Lower leg skin (tissue), 4 donors: ENCODE data around the gene TKFC. TPM values are rescaled to one million over a fixed set of nuclear protein-coding genes. Genes with fewer than 3 reads are reported as not detected.
A peak's percentile ranks its signal among the peaks of the same experiment; 100 is the strongest.

Experiments used
- DNase-seq, 2 donors: peaks; one replicate each; pipeline ENCODE4 v3.0.0-alpha.2; 2019; ENCODE audit warnings: low spot score in 2 of 2
- H3K4me3 ChIP-seq: fragments of 200-600 bp; sonication (generic); 2 replicates; pipeline ENCODE4 v1.5.1; 2017; ENCODE audit warnings: mild to moderate bottlenecking, low read depth; ENCODE audit not compliant: poor library complexity, severe bottlenecking
- POLR2A ChIP-seq, 2 donors: fragments of 450-650 bp; IDR thresholded peaks; one replicate each; pipeline ENCODE4 v1.6.1; 2016 to 2017; ENCODE audit warnings: antibody characterized with exemption in 2 of 2, mild to moderate bottlenecking in 1 of 2, moderate library complexity in 1 of 2
- WGBS, 2 donors: methylation state at CpG; one replicate each; pipeline ENCODE4 v1.1.5; 2018; 5-methylcytosine and 5-hydroxymethylcytosine counted together
- intact Hi-C: fragments of 100-400 bp; cut with DNase I; formaldehyde crosslinking; loops from one replicate; pipeline ENCODE4 v1.15.0; 2023; ENCODE audit warnings: low total_unique reads
- total RNA-seq, 4 donors: library from RNA; depleted of rRNA; stranded (reverse); fragments of >200 nt; gene quantifications; one replicate each; pipeline ENCODE4 v1.1.0, GENCODE V29; 2016
- TF ChIP-seq, protein P1 (sequence below), 3 donors: fragments of 450-650 bp; IDR thresholded peaks; one replicate each; pipeline ENCODE4 v1.5.1; 2016; ENCODE audit warnings: antibody characterized with exemption in 3 of 3, mild to moderate bottlenecking in 3 of 3, moderate library complexity in 2 of 3

The TKFC gene
- total RNA-seq, 4 donors from 2014 or later, result 26.6 to 37.3 (median 33.1) TPM

DNA sequence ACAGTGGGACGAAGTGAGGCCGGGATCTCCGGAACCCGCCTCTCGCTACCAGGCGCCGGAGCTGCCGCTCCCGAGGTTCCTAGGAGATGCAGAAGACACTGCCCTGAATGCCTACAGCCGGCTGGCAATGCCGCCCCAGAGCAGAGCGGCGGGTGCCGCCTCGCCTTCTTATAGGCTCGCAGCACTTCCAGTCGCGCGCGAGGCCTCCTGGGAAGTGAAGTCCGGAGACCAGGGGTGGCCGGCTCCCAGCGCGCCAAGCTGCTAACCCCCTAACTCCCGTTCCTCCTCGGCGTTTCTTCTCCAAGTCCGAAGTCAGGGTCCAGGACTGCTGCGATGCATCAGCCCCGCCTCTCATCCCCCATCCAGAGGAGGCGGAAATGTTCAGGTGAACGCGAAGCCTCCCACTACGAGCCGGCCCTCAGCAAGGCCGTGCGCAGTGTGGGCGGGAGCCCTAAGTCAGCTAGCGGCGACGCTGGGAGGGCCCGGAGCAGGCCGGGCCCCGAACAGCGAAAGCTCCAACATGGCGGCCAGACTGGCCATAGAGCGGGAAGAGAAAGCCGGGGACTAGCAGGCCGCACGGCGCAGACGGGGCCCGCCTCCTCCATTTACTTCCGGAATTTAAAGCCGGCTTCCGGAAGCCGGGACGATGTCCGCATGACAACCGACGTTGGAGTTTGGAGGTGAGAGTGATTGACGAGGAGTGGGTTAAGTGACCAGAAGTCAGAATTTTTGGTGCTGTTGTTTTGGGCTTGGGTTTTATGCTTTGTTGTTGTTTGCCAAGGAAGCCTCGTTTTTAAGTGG lies 28.9 kb downstream of the TKFC start, which contains the start of the genes CYB561A3 and TMEM138:
Gene CYB561A3 (minus strand): TSS at position 142 of the 801 bp plus-strand sequence. CDS start 5,169 bp downstream, outside the sequence.
Gene TMEM138 (plus strand): TSS at position 634 of the 801 bp plus-strand sequence. CDS start 2,017 bp downstream, outside the sequence.
- peak within 1 kb of the TSS; percentile 71 for H3K4me3 ChIP-seq
- peak; percentile 89 to 98 for DNase-seq
- 0% methylated on average over 50 to 54 of the region's 63 CpGs for WGBS, 2 donors
- intact Hi-C loops, result no loop called here
- TF ChIP-seq POLR2A (IDR thresholded peaks at IDR 0.05), result no peak
- TF ChIP-seq, protein P1, sequence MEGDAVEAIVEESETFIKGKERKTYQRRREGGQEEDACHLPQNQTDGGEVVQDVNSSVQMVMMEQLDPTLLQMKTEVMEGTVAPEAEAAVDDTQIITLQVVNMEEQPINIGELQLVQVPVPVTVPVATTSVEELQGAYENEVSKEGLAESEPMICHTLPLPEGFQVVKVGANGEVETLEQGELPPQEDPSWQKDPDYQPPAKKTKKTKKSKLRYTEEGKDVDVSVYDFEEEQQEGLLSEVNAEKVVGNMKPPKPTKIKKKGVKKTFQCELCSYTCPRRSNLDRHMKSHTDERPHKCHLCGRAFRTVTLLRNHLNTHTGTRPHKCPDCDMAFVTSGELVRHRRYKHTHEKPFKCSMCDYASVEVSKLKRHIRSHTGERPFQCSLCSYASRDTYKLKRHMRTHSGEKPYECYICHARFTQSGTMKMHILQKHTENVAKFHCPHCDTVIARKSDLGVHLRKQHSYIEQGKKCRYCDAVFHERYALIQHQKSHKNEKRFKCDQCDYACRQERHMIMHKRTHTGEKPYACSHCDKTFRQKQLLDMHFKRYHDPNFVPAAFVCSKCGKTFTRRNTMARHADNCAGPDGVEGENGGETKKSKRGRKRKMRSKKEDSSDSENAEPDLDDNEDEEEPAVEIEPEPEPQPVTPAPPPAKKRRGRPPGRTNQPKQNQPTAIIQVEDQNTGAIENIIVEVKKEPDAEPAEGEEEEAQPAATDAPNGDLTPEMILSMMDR (IDR thresholded peaks at IDR 0.05), result no peak

GRCh38 chr11:61362542-61362875 lies 29.5 kb downstream of the TKFC start:
- TF ChIP-seq, protein P1 (IDR thresholded peaks at IDR 0.05), result no peak
- no peak for TF ChIP-seq POLR2A (IDR thresholded peaks at IDR 0.05)
- no peak for DNase-seq
- intact Hi-C loops, result no loop called here
- WGBS, 2 donors, result 0 to 1% methylated on average over 12 of the region's 12 CpGs
- peak overlapping the region; percentile 71 for H3K4me3 ChIP-seq

GRCh38 chr11:61364012-61364675 lies 31.1 kb downstream of the TKFC start:
- WGBS, 2 donors, result 81 to 89% methylated on average over 5 of the region's 5 CpGs
- intact Hi-C loops, result no loop called here
- H3K4me3 ChIP-seq, result no peak overlapping the region
- no peak for DNase-seq
- TF ChIP-seq, protein P1 (IDR thresholded peaks at IDR 0.05), result no peak
- no peak for TF ChIP-seq POLR2A (IDR thresholded peaks at IDR 0.05)

- 73 to 75% methylated on average over 6 of the region's 6 CpGs for WGBS, 2 donors
- no peak for DNase-seq
- H3K4me3 ChIP-seq, result no peak overlapping the region
- intact Hi-C loops, result no loop called here
- TF ChIP-seq POLR2A (IDR thresholded peaks at IDR 0.05), result no peak
- TF ChIP-seq, protein P1 (IDR thresholded peaks at IDR 0.05), result no peak
Observed at GRCh38 chr11:61367406-61367805, 34.4 kb downstream of the TKFC start.

GRCh38 chr11:61368646-61369045 lies 35.6 kb downstream of the TKFC start:
- TF ChIP-seq, protein P1 (IDR thresholded peaks at IDR 0.05), result no peak
- no peak for TF ChIP-seq POLR2A (IDR thresholded peaks at IDR 0.05)
- H3K4me3 ChIP-seq, result no peak overlapping the region
- no peak for DNase-seq
- intact Hi-C loops, result no loop called here
- WGBS, 2 donors, result 92 to 97% methylated on average over 7 of the region's 7 CpGs
